ENCODE data around the gene DDR1. TPM values are rescaled to one million over a fixed set of nuclear protein-coding genes. Genes with fewer than 3 reads are reported as not detected.

The DDR1 gene
- total RNA-seq, 1 donor from 2014 or later: 102 TPM

DNA sequence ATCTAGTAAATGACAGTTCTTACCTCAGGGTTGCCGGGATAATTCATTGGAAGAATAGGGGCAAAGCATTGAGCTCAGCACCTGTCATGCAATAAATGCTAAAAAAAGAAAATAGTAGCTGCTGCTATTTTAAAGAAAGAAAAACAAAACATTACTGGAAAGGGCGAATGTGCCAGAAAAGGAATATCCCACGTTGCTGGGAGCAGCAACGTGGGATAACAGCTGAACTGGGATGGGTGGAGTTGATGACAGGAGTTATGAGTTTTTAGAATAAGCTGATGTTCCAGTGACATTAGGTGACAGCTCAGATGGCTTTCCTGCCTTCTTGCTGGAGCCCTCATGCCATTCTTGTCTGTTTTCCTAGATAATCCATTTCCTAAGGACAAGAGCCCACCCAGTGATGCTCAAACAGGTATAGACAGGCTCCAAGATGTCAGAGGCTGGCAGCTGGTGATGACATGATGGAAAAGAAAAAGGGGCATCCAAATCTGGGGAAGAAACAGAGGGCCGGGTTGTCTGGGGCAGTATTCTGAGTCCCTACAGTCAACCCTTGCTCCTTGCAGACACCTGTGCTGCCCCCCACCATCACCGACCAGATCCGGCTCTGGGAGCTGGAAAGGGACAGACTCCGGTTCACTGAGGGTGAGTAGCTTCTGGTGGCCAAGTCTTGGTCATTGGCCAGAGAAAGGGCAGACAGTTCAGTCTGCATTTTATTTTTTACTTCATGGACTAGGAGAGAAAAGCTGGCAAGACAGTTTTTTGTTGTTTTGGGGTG lies 28.6 kb downstream of the DDR1 start:
- intact Hi-C loops (cut with DNase I): loop anchor here (10.0 kb wide), 1 partner anchor 162 kb away; no protein-coding TSS in a partner anchor
- DNase-seq (no peak), ATAC-seq (no peak)
- Histone ChIP-seq H3K9me3 (no peaks in the 10 kb centered on the region), H3K4me1 (peaks cover 25% of the 10 kb centered on the region), H3K4me3 (no peak overlapping the region), H3K36me3 (peaks cover 32% of the 10 kb centered on the region), H3K27ac (no peak overlapping the region), H3K27me3 (no peaks in the 10 kb centered on the region)
- TF ChIP-seq, protein P1, sequence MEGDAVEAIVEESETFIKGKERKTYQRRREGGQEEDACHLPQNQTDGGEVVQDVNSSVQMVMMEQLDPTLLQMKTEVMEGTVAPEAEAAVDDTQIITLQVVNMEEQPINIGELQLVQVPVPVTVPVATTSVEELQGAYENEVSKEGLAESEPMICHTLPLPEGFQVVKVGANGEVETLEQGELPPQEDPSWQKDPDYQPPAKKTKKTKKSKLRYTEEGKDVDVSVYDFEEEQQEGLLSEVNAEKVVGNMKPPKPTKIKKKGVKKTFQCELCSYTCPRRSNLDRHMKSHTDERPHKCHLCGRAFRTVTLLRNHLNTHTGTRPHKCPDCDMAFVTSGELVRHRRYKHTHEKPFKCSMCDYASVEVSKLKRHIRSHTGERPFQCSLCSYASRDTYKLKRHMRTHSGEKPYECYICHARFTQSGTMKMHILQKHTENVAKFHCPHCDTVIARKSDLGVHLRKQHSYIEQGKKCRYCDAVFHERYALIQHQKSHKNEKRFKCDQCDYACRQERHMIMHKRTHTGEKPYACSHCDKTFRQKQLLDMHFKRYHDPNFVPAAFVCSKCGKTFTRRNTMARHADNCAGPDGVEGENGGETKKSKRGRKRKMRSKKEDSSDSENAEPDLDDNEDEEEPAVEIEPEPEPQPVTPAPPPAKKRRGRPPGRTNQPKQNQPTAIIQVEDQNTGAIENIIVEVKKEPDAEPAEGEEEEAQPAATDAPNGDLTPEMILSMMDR (IDR thresholded peaks at IDR 0.05): no peak

DNA sequence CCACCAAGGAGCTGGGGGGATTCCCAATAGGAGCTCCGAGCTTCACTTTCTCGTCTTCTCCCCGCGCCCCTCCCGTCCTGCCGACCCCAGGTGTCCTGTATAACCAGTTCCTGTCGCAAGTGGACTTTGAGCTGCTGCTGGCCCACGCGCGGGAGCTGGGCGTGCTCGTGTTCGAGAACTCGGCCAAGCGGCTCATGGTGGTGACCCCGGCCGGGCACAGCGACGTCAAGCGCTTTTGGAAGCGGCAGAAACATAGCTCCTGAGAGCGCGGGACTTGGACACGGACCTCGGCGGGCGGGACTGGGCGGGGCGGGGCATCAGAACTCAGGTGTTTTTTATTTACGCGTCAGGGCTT lies 29.4 kb downstream of the DDR1 start:
- no peak for DNase-seq
- intact Hi-C loops (cut with DNase I): loop anchor here (10.0 kb wide), 1 partner anchor 161 kb away; no protein-coding TSS in a partner anchor
- H3K27ac ChIP-seq: peak overlapping the region; percentile 90
- TF ChIP-seq, protein P1 (IDR thresholded peaks at IDR 0.05): no peak
- peaks cover 38% of the 10 kb centered on the region for H3K36me3 ChIP-seq
- H3K4me1 ChIP-seq: peaks cover 23% of the 10 kb centered on the region
- H3K9me3 ChIP-seq: no peaks in the 10 kb centered on the region
- no peak for ATAC-seq
- H3K27me3 ChIP-seq: no peaks in the 10 kb centered on the region
- peak overlapping the region; percentile 65 for H3K4me3 ChIP-seq

DNA sequence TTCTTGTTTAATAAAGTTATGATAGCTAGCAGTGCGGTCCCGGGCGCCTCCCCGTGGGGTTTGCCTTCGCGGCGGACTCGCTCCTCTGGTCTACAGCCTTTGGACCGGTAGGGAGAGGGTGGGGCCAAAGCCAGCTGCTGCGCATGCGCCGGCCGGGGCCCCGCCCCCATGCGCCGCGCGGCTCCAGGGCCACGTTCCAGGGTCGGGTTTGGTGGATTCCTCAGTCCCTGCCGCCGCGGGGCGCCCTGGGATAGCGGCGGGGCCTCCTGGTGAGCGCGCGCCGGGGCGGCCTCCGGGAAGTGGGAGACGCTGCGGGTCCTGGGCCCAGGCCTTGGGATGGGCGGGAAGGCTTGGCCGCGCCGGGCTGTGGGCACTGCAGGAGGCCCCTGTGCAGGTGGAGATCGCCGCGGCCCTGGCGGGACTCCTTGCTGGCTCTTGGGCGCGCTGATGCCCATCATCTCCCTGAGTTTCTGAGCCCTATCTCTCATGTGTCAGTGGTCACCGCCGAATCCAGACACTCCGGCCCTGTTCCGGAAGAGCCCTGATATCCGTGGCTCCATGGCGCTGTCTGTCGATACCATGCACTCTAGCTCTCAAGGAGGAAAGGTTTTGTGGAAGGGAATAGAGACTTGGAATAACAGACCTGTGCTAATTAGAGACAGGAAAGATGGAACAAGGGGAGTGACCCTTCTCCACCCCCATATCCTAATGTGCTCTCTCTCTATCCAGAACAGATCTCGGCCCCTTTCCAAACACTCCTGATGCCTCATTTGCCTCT lies 29.9 kb downstream of the DDR1 start, which contains the start of gene VARS2:
VARS2 (plus strand) TSS at position 163 of the 778 bp plus-strand sequence; CDS start at position 762, 599 bp downstream.
- peaks cover 42% of the 10 kb centered on the region for H3K36me3 ChIP-seq
- no peaks in the 10 kb centered on the region for H3K27me3 ChIP-seq
- intact Hi-C loops (cut with DNase I): loop anchor here (10.0 kb wide), 1 partner anchor 161 kb away; no protein-coding TSS in a partner anchor
- TF ChIP-seq, protein P1 (IDR thresholded peaks at IDR 0.05): peak; percentile 43
- peak within 1 kb of the TSS; percentile 65 for H3K4me3 ChIP-seq
- peaks cover 17% of the 10 kb centered on the region for H3K4me1 ChIP-seq
- peak; percentile 96 for ATAC-seq
- H3K27ac ChIP-seq: peak within 1 kb of the TSS; percentile 90
- peak; percentile 95 for DNase-seq
- no peaks in the 10 kb centered on the region for H3K9me3 ChIP-seq

DNA sequence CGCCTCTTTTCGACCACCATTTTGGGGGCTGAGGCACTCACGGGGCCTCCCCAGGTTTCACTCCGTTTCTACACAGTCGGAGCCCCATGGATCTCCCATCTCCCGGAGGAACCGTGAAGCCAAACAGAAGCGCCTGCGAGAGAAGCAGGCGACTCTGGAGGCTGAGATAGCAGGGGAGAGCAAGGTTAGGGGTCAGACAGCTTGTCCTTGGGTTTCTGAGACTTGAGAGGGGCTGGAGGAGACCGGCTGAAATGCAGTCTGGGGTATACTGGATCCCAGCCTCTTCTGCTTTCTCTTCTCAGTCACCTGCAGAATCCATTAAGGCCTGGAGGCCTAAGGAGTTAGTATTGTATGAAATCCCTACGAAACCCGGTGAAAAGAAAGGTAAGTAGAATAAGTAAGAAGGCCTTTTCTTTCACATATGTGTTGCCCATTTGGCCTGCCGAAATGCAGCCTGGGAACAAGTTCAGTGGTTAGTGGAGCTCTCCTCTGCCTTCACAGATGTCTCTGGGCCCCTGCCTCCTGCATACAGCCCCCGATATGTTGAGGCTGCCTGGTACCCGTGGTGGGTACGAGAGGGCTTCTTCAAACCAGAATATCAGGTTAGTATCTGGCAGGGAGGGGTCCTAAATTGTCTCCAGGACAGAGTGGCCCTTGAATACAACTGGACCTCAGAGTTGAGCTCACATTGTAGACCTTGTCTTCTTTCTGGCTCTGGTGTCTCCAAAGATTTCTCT lies 30.7 kb downstream of the DDR1 start:
- ATAC-seq: no peak
- Histone ChIP-seq H3K27me3 (no peaks in the 10 kb centered on the region), H3K27ac (peak overlapping the region; percentile 90), H3K9me3 (no peaks in the 10 kb centered on the region), H3K4me3 (peak overlapping the region; percentile 65), H3K36me3 (peaks cover 46% of the 10 kb centered on the region), H3K4me1 (peaks cover 17% of the 10 kb centered on the region)
- no peak for DNase-seq
- intact Hi-C loops (cut with DNase I): loop anchor here (10.0 kb wide), 1 partner anchor 160 kb away; no protein-coding TSS in a partner anchor
- TF ChIP-seq, protein P1 (IDR thresholded peaks at IDR 0.05): no peak

DNA sequence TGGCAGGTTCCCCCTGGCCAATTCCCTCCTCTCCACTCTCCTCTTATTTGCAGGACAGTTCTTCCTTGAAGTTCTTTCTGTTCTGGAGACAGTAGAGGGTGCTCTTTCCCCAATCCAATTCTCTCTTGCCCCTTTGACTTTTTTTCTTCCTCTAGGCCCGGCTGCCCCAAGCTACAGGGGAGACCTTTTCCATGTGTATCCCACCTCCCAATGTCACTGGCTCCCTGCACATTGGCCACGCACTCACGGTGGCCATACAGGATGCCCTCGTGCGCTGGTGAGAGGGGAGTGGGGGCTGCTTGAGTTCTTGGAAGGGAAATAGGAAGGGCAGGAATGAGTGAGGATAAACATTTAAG lies 31.2 kb downstream of the DDR1 start:
- peak; percentile 50 for ATAC-seq
- Histone ChIP-seq H3K9me3 (no peaks in the 10 kb centered on the region), H3K27ac (peak overlapping the region; percentile 47), H3K4me3 (no peak overlapping the region), H3K4me1 (peaks cover 17% of the 10 kb centered on the region), H3K36me3 (peaks cover 46% of the 10 kb centered on the region), H3K27me3 (no peaks in the 10 kb centered on the region)
- intact Hi-C loops (cut with DNase I): loop anchor here (10.0 kb wide), 1 partner anchor 159 kb away; no protein-coding TSS in a partner anchor
- TF ChIP-seq, protein P1 (IDR thresholded peaks at IDR 0.05): peak; percentile 63
- DNase-seq: peak; percentile 67

Data from upper lobe of right lung (tissue), 1 donor.